ENCODE results near the gene WSCD1.

WSCD1 gene

DNA sequence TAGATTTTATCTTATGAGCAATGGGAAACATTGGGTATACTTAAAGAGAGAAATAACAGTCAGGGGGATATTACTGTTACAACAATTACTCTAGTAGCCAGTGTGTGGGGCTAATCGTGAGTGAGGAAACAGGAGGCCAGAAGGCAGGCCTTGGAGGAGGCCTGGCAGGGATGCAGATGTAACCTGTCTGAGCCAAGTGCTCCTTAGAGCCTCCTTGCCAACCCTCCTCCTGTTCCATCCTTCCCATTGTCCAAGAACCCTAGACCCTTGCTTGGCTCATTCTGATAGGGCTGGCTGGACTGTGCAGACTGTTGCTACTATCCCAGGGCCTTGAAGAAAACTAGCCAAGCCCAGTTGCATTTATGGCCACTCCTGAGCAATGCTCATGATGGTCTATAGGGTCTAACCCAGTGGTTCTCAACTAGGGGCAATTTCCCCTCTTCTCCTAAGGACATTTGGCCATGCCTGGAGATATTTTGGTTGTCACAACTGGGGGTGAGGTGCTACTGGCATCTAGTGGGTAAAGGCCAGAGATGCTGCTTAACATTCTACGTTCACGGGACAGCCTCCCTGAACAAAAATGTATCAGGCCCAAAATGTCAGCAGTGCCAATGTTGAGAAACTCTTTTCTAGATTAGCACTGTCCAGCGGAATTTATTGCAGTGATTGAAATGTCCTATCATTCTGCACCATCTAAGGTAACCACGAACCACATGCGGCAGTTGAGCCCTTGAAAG lies 24.4 kb upstream of the WSCD1 start:
- Histone ChIP-seq H3K4me2 (ENCODE audit: low read length) (no peak overlapping the region), H3K79me2 (ENCODE audit: low read length) (no peaks in the 10 kb centered on the region), H3K27ac (ENCODE audit: low read length) (no peak overlapping the region), H3K9me3 (ENCODE audit: insufficient read depth, low read length) (no peaks in the 10 kb centered on the region), H2AFZ (ENCODE audit: low read depth, low read length) (no peak overlapping the region), H3K4me1 (ENCODE audit: low read length) (no peaks in the 10 kb centered on the region), H3K36me3 (replicated peaks; ENCODE audit: low read depth, low read length) (no peaks in the 10 kb centered on the region), H3K9ac (ENCODE audit: low read length) (no peak overlapping the region), H3K27me3 (ENCODE audit: low read depth, low read length) (no peaks in the 10 kb centered on the region), H3K4me3 (ENCODE audit: low read length) (no peak overlapping the region), H4K20me1 (ENCODE audit: insufficient read depth, low read length) (no peaks in the 10 kb centered on the region)
- TF ChIP-seq, protein P1, sequence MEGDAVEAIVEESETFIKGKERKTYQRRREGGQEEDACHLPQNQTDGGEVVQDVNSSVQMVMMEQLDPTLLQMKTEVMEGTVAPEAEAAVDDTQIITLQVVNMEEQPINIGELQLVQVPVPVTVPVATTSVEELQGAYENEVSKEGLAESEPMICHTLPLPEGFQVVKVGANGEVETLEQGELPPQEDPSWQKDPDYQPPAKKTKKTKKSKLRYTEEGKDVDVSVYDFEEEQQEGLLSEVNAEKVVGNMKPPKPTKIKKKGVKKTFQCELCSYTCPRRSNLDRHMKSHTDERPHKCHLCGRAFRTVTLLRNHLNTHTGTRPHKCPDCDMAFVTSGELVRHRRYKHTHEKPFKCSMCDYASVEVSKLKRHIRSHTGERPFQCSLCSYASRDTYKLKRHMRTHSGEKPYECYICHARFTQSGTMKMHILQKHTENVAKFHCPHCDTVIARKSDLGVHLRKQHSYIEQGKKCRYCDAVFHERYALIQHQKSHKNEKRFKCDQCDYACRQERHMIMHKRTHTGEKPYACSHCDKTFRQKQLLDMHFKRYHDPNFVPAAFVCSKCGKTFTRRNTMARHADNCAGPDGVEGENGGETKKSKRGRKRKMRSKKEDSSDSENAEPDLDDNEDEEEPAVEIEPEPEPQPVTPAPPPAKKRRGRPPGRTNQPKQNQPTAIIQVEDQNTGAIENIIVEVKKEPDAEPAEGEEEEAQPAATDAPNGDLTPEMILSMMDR (IDR thresholded peaks at IDR 0.05; ENCODE audit: low read depth, low read length) = no peak
- no peak for TF ChIP-seq EZH2phosphoT487 (IDR thresholded peaks at IDR 0.05; ENCODE audit: low read depth)

DNA sequence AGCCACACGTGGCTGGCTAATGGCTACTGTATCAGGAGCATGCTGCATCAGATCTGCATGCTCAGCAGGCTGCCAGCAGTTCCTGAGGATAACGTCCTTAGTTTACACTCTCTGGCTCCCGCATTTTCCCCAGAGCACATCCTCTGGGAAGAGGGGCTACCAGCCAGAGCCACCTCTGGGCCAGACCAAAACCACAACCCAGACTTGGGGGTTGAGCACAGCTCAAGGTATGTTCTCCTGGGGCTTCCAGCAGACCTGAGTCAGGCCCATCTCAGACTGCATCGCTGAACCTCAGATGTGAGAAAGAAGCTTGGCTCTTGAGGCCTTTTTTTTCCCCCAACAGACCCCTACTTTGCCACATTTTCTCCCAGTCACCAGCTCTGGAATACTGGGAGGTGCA lies 23.7 kb upstream of the WSCD1 start:
- no peak overlapping the region for H3K27ac ChIP-seq (ENCODE audit: low read length)
- no peak for TF ChIP-seq EZH2phosphoT487 (IDR thresholded peaks at IDR 0.05; ENCODE audit: low read depth)
- TF ChIP-seq, protein P1 (IDR thresholded peaks at IDR 0.05; ENCODE audit: low read depth, low read length) = no peak
- H3K4me2 ChIP-seq (ENCODE audit: low read length) = no peak overlapping the region
- no peaks in the 10 kb centered on the region for H3K36me3 ChIP-seq (replicated peaks; ENCODE audit: low read depth, low read length)
- no peaks in the 10 kb centered on the region for H3K27me3 ChIP-seq (ENCODE audit: low read depth, low read length)
- H3K9ac ChIP-seq (ENCODE audit: low read length) = no peak overlapping the region
- H3K4me3 ChIP-seq (ENCODE audit: low read length) = no peak overlapping the region
- no peaks in the 10 kb centered on the region for H3K9me3 ChIP-seq (ENCODE audit: insufficient read depth, low read length)
- H3K4me1 ChIP-seq (ENCODE audit: low read length) = no peaks in the 10 kb centered on the region
- H4K20me1 ChIP-seq (ENCODE audit: insufficient read depth, low read length) = no peaks in the 10 kb centered on the region
- H3K79me2 ChIP-seq (ENCODE audit: low read length) = no peaks in the 10 kb centered on the region
- H2AFZ ChIP-seq (ENCODE audit: low read depth, low read length) = no peak overlapping the region

DNA sequence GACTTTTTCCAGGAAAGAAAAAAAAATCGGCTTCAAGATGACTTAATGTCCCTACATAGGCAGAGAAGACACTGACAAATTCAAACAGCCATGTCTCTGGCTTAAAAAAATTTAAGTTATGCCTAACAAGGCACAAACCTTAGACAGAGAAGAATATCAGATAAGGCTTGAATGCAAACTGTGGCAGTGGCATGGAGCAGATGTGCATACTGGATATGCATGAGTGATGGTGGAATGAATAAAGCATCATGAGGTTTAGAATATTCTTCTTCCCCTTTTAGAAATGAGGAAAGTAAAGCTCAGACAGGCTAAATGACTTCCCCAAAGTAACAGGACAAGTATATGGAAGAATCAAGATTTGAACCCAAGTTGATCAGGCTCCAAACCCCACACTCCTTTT lies 23.2 kb upstream of the WSCD1 start:
- H3K4me1 ChIP-seq (ENCODE audit: low read length) = no peaks in the 10 kb centered on the region
- no peaks in the 10 kb centered on the region for H3K36me3 ChIP-seq (replicated peaks; ENCODE audit: low read depth, low read length)
- no peak overlapping the region for H3K4me2 ChIP-seq (ENCODE audit: low read length)
- H3K4me3 ChIP-seq (ENCODE audit: low read length) = no peak overlapping the region
- no peaks in the 10 kb centered on the region for H3K79me2 ChIP-seq (ENCODE audit: low read length)
- H4K20me1 ChIP-seq (ENCODE audit: insufficient read depth, low read length) = no peaks in the 10 kb centered on the region
- H3K27me3 ChIP-seq (ENCODE audit: low read depth, low read length) = no peaks in the 10 kb centered on the region
- H2AFZ ChIP-seq (ENCODE audit: low read depth, low read length) = no peak overlapping the region
- no peak overlapping the region for H3K9ac ChIP-seq (ENCODE audit: low read length)
- H3K27ac ChIP-seq (ENCODE audit: low read length) = no peak overlapping the region
- no peaks in the 10 kb centered on the region for H3K9me3 ChIP-seq (ENCODE audit: insufficient read depth, low read length)
- TF ChIP-seq EZH2phosphoT487 (IDR thresholded peaks at IDR 0.05; ENCODE audit: low read depth) = no peak
- TF ChIP-seq, protein P1 (IDR thresholded peaks at IDR 0.05; ENCODE audit: low read depth, low read length) = no peak

DNA sequence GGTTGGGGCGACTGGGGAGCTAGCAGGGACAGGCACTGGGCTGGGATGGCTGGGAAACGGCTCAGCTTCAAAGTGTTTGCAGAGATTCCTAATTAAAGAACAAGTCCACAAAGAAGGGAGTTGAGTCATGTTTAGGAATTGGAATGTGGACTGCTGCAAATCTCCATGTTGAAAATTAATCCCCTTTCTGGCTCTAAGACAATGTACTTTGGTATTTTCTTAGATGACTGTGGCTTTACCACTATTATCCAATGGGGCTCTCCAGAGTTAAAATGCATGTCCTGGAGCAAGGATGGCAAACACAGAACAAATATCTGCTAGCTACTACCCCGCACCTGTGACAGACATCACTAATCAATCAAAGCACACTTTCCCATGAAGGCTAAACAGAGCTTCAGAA lies 22.2 kb upstream of the WSCD1 start:
- TF ChIP-seq EZH2phosphoT487 (IDR thresholded peaks at IDR 0.05; ENCODE audit: low read depth) = no peak
- TF ChIP-seq, protein P1 (IDR thresholded peaks at IDR 0.05; ENCODE audit: low read depth, low read length) = no peak

More for the DNA sequence above, 22.2 kb upstream of the WSCD1 start:
- no peak overlapping the region for H3K4me2 ChIP-seq (ENCODE audit: low read length)
- no peak overlapping the region for H3K27ac ChIP-seq (ENCODE audit: low read length)
- H3K9ac ChIP-seq (ENCODE audit: low read length) = no peak overlapping the region
- no peaks in the 10 kb centered on the region for H3K27me3 ChIP-seq (ENCODE audit: low read depth, low read length)
- no peaks in the 10 kb centered on the region for H3K9me3 ChIP-seq (ENCODE audit: insufficient read depth, low read length)
- H3K79me2 ChIP-seq (ENCODE audit: low read length) = no peaks in the 10 kb centered on the region
- H2AFZ ChIP-seq (ENCODE audit: low read depth, low read length) = no peak overlapping the region
- no peaks in the 10 kb centered on the region for H4K20me1 ChIP-seq (ENCODE audit: insufficient read depth, low read length)
- H3K4me1 ChIP-seq (ENCODE audit: low read length) = no peaks in the 10 kb centered on the region
- H3K36me3 ChIP-seq (replicated peaks; ENCODE audit: low read depth, low read length) = no peaks in the 10 kb centered on the region
- H3K4me3 ChIP-seq (ENCODE audit: low read length) = no peak overlapping the region
